K562 (cell line): ENCODE measurements around the gene CTCF. TPM values are rescaled to one million over a fixed set of nuclear protein-coding genes. Genes with fewer than 3 reads are reported as not detected.

Source experiments
- ATAC-seq: fragments of 200-7000 bp; cut with Tn5 transposase; 3 replicates; pipeline ENCODE4 v1.9.1; 2020; ENCODE audit warnings: moderate library complexity
- BruUV-seq: library from RNA; stranded (reverse); fragments of 400-500 nt; replicated peaks from 2 replicates; lab custom pipeline; 2021; lab: Mats Ljungman, UMichigan
- CTCF ChIA-PET: fragments of 300-600 bp; formaldehyde crosslinking; extraction: SDS; loops from one replicate; lab custom pipeline; 2021; ENCODE audit warnings: low intra/inter-chr PET ratio; lab: Yijun Ruan, JAX
- POLR2A ChIA-PET: fragments of 300-600, 350-650 bp; sonication (Branson Sonifier 250); formaldehyde crosslinking; extraction: SDS; loops from one replicate; lab custom pipeline; 2021; ENCODE audit warnings: antibody characterized with exemption, inconsistent platforms; lab: Yijun Ruan, JAX
- DNase-seq, 4 experiments: peaks; one replicate each; pipeline versions ENCODE4 v3.0.0 to v3.0.0-alpha.2; 2011 to 2018; ENCODE audit warnings: low spot score in 3 of 4, mixed read lengths in 3 of 4; ENCODE audit errors: extremely low read depth in 1 of 4
- FAIRE-seq: peaks from 2 replicates; lab custom pipeline; 2011; peaks lifted over from hg19 to GRCh38; lab: Jason Lieb, UNC
- H2AFZ ChIP-seq: 2 replicates; pipeline ENCODE4 v1.6.0; 2011; ENCODE audit warnings: low read depth, low read length, control low read depth, inconsistent platforms
- H3K27ac ChIP-seq: fragments of 200-600 bp; 3 replicates; pipeline ENCODE4 v1.8.0; 2011; ENCODE audit warnings: low read depth, mild to moderate bottlenecking, control low read depth, inconsistent platforms, low read length, moderate library complexity, mixed read lengths; ENCODE audit errors: extremely low read depth
- H3K27me3 ChIP-seq, 2 experiments: fragments of 300-600 bp in 1 of 2; 2 replicates in 1 of 2; 3 replicates in 1 of 2; pipeline versions ENCODE4 v1.6.0 to v1.8.0; 2011; ENCODE audit warnings: inconsistent platforms in 2 of 2, low read length in 2 of 2, mild to moderate bottlenecking in 1 of 2, mixed read lengths in 1 of 2, moderate library complexity in 1 of 2; ENCODE audit not compliant: control insufficient read depth in 2 of 2, insufficient read depth in 2 of 2
- H3K36me3 ChIP-seq: fragments of 300-600 bp; 3 replicates; pipeline ENCODE4 v1.8.0; 2011; ENCODE audit warnings: mild to moderate bottlenecking, low read length, inconsistent platforms; ENCODE audit not compliant: control insufficient read depth, insufficient read depth
- H3K4me1 ChIP-seq, 2 experiments: fragments of 200-600 bp in 1 of 2; replicated peaks in 1 of 2; 2 replicates in 1 of 2; 3 replicates in 1 of 2; pipeline versions ENCODE4 v1.5.1 to v1.8.0; 2011; ENCODE audit warnings: inconsistent platforms in 2 of 2, low read length in 2 of 2, mild to moderate bottlenecking in 1 of 2, mixed read lengths in 1 of 2, moderate library complexity in 1 of 2; ENCODE audit not compliant: control insufficient read depth in 2 of 2, insufficient read depth in 2 of 2
- H3K4me2 ChIP-seq: 2 replicates; pipeline ENCODE4 v1.6.1; 2011; ENCODE audit warnings: low read length, control low read depth, inconsistent platforms, mixed read lengths; ENCODE audit not compliant: insufficient read depth
- H3K4me3 ChIP-seq: fragments of 200-600 bp; sonication (generic), shearing (Covaris generic); 2 replicates; pipeline ENCODE4 v1.5.1; 2016; ENCODE audit warnings: control low read depth, inconsistent platforms
- H3K79me2 ChIP-seq: fragments of 200-600 bp; 3 replicates; pipeline ENCODE4 v1.8.0; 2011; ENCODE audit warnings: low read length, inconsistent platforms; ENCODE audit not compliant: control insufficient read depth, insufficient read depth
- H3K9ac ChIP-seq, 2 experiments: 2 replicates each; pipeline versions ENCODE4 v1.6.0 to v1.6.1; 2011; ENCODE audit warnings: low read depth in 2 of 2, low read length in 2 of 2, control low read depth in 1 of 2, inconsistent platforms in 1 of 2, mild to moderate bottlenecking in 1 of 2, mixed read lengths in 1 of 2; ENCODE audit not compliant: insufficient read depth in 1 of 2
- H3K9me1 ChIP-seq: one replicate; pipeline ENCODE4 v1.6.0; 2011; ENCODE audit warnings: inconsistent platforms, mild to moderate bottlenecking, low read length, moderate library complexity; ENCODE audit not compliant: control insufficient read depth, insufficient read depth
- H3K9me3 ChIP-seq: replicated peaks from 2 replicates; pipeline ENCODE4 v1.5.1; 2011; ENCODE audit warnings: low read depth, low read length, inconsistent platforms; ENCODE audit not compliant: control insufficient read depth, insufficient read depth
- H4K20me1 ChIP-seq: replicated peaks from 2 replicates; pipeline ENCODE4 v1.6.1; 2011; ENCODE audit warnings: low read length, inconsistent platforms, mixed read lengths; ENCODE audit not compliant: control insufficient read depth, insufficient read depth
- CBFA2T2 ChIP-seq: fragments of 450-650 bp; conservative IDR thresholded peaks from 2 replicates; pipeline ENCODE4 v1.6.1; 2017; ENCODE audit warnings: mild to moderate bottlenecking
- EGR1 ChIP-seq: fragments of 450-650 bp; conservative IDR thresholded peaks from 2 replicates; pipeline ENCODE4 v1.6.1; 2017; ENCODE audit warnings: mild to moderate bottlenecking
- EP400 ChIP-seq: fragments of 450-650 bp; IDR thresholded peaks from 2 replicates; pipeline ENCODE4 v1.6.1; 2017; ENCODE audit warnings: antibody characterized with exemption, mild to moderate bottlenecking, moderate library complexity
- HDAC1 ChIP-seq, 2 experiments: fragments of 450-650 bp; IDR thresholded peaks; 2 replicates each; pipeline ENCODE4 v1.6.1; 2016 to 2017; ENCODE audit warnings: inconsistent platforms in 1 of 2, mild to moderate bottlenecking in 1 of 2, moderate library complexity in 1 of 2
- HMGN3 ChIP-seq: IDR thresholded peaks from 2 replicates; pipeline ENCODE4 v1.6.1; 2011; ENCODE audit warnings: borderline replicate concordance, low read depth, mild to moderate bottlenecking, mixed read lengths, low read length; ENCODE audit not compliant: insufficient read length; ENCODE audit errors: extremely low read depth
- NCOA6 ChIP-seq: fragments of 450-650 bp; IDR thresholded peaks from 2 replicates; pipeline ENCODE4 v1.6.1; 2017; ENCODE audit warnings: mild to moderate bottlenecking
- PHF8 ChIP-seq: fragments of 200-600 bp; sonication (generic); IDR thresholded peaks from 2 replicates; pipeline ENCODE4 v1.6.1; 2012; ENCODE audit warnings: mixed run types, mild to moderate bottlenecking, inconsistent platforms, low read length, moderate library complexity, borderline replicate concordance
- POLR2A ChIP-seq: fragments of 450-650 bp; conservative IDR thresholded peaks from 2 replicates; pipeline ENCODE4 v1.6.1; 2016
- PTBP1 ChIP-seq: fragments of 200-400 bp; formaldehyde crosslinking; IDR thresholded peaks from 2 replicates; pipeline ENCODE4 v1.6.1; 2017; ENCODE audit warnings: low read depth, low read length
- PTRF ChIP-seq: fragments of 450-650 bp; IDR thresholded peaks from 2 replicates; pipeline ENCODE4 v1.6.1; 2016; ENCODE audit warnings: mild to moderate bottlenecking, missing genetic modification characterization, missing compliant biosample characterization
- RB1 ChIP-seq: fragments of 450-650 bp; IDR thresholded peaks from 2 replicates; pipeline ENCODE4 v1.6.1; 2017; ENCODE audit warnings: low read depth, mild to moderate bottlenecking
- SIN3A ChIP-seq, 2 experiments: fragments of 150-350 bp in 1 of 2; IDR thresholded peaks; 2 replicates each; pipeline ENCODE4 v1.6.1; 2011 to 2016; ENCODE audit warnings: borderline replicate concordance in 2 of 2, low read depth in 2 of 2, low read length in 2 of 2, mild to moderate bottlenecking in 2 of 2, moderate library complexity in 2 of 2; ENCODE audit not compliant: control insufficient read depth in 1 of 2
- TBL1XR1 ChIP-seq, 2 experiments: IDR thresholded peaks; 2 replicates each; pipeline ENCODE4 v1.6.1; 2012; ENCODE audit warnings: improper control_type of control experiment in 2 of 2, low read length in 2 of 2, mild to moderate bottlenecking in 1 of 2
- TBP ChIP-seq: optimal IDR thresholded peaks from 2 replicates; pipeline ENCODE3; 2011; ENCODE audit warnings: low read depth, low read length, improper control_type of control experiment
- ZBTB2 ChIP-seq: fragments of 450-650 bp; IDR thresholded peaks from 2 replicates; pipeline ENCODE4 v1.6.1; 2016; ENCODE audit warnings: antibody characterized with exemption
- ZBTB34 ChIP-seq: fragments of 250-450 bp; sonication (Bioruptor Pico); IDR thresholded peaks from 2 replicates; pipeline ENCODE4 v1.8.0; 2021; ENCODE audit warnings: mild to moderate bottlenecking, moderate library complexity
- ZFP1 ChIP-seq: fragments of 450-650 bp; formaldehyde crosslinking; IDR thresholded peaks from 2 replicates; pipeline ENCODE4 v1.4.0; 2020; ENCODE audit warnings: mild to moderate bottlenecking, mixed read lengths
- ZNF511 ChIP-seq: sonication (generic); formaldehyde crosslinking; IDR thresholded peaks from 2 replicates; pipeline ENCODE4 v1.8.0; 2022; ENCODE audit warnings: mild to moderate bottlenecking, missing genetic modification reagents
- WGBS: fragments of 100-300 bp; shearing (Covaris generic); methylation state at CpG from one replicate; pipeline ENCODE4 v1.1.6; 2016; ENCODE audit warnings: low coverage, mixed read lengths; ENCODE audit not compliant: insufficient coverage; ENCODE audit errors: missing lambda C conversion rate; 5-methylcytosine and 5-hydroxymethylcytosine counted together
- in situ Hi-C: fragments of 300-500 bp; cut with MboI; formaldehyde crosslinking; loops from 4 replicates; pipeline ENCODE4 v1.15.0; 2018; ENCODE audit warnings: inconsistent platforms, mixed read lengths
- intact Hi-C: fragments of 100-400 bp; cut with micrococcal nuclease; formaldehyde crosslinking; loops from 2 replicates; pipeline ENCODE4 v1.14.2; 2022
- polyA plus RNA-seq, 8 experiments: library from polyadenylated mRNA; depleted of rRNA in 4 of 8; stranded (reverse) in 5 of 8; unstranded in 3 of 8; fragments of >200 nt; fragmentation: Nextera tagmentation in 2 of 8; fragmentation: Illumina TruSeq in 1 of 8; extraction: Ambion mirVana in 2 of 8; extraction: Trizol in 1 of 8; gene quantifications; 2 replicates each; pipeline versions ENCODE4 v1.2.1 to v1.2.3, GENCODE V29; 2011 to 2014; ENCODE audit warnings: inconsistent platforms in 1 of 8, missing spikeins in 1 of 8
- total RNA-seq, 7 experiments: library from RNA; depleted of rRNA in 6 of 7; stranded (reverse); fragments of >200 nt in 6 of 7; fragmentation: Illumina TruSeq in 2 of 7; extraction: Trizol in 2 of 7; gene quantifications; 2 replicates each; pipeline versions ENCODE4 v1.2.1 to v1.2.3, GENCODE V29; 2011 to 2021; ENCODE audit warnings: low replicate concordance in 1 of 7

The CTCF gene
- total and polyA plus RNA-seq, 9 of the 15 experiments (the other 6 are each of a cell fraction or from before 2014, with no cell fraction given) = 7.8 to 49.2 (median 33.9) TPM

GRCh38 chr16:67659675-67660563 lies 97.6 kb downstream of the CTCF start, which contains the start of gene ACD:
ACD (minus strand) TSS chr16:67660260; CDS start chr16:67660220, 40 bp downstream.
- ChIA-PET CTCF (no interaction called here), POLR2A (interaction anchor here (0.6 to 1.4 kb wide), 12 partner anchors 11 to 1017 kb away, joined by 3 to 8 read pairs (median 4); partner anchors contain the start of genes CTCF and RIPOR1)
- peak within 1 kb of the TSS; percentile 99 for H3K4me2 ChIP-seq
- H3K79me2 ChIP-seq = peaks cover 14% of the 10 kb centered on the region
- H3K36me3 ChIP-seq = peaks cover 23% of the 10 kb centered on the region
- H3K27ac ChIP-seq = peak within 1 kb of the TSS; percentile 69
- H3K9ac ChIP-seq = peak within 1 kb of the TSS; percentile 73 to 96
- peak within 1 kb of the TSS; percentile 58 for H3K4me3 ChIP-seq
- DNase-seq (peak; percentile 95 to 99 (median 97)), FAIRE-seq (no peak), ATAC-seq (peak; percentile 87)
- H3K4me1 ChIP-seq = peaks cover 4 to 56% of the 10 kb centered on the region in 2 experiments; a peak in 4 of 5 replicates
- TSS peak; percentile 69 for BruUV-seq
- intact Hi-C loops (no loop called here), in situ Hi-C loops (no loop called here)
- peaks cover 8% of the 10 kb centered on the region; the same call in 1 of the 2 replicates for H4K20me1 ChIP-seq
- peak within 1 kb of the TSS; percentile 99 for H2AFZ ChIP-seq
- H3K27me3 ChIP-seq = peaks cover 0 to under 1% of the 10 kb centered on the region in 2 experiments; a peak in 1 of 5 replicates
- 1% methylated on average over 70 of the region's 83 CpGs for WGBS
- H3K9me1 ChIP-seq = no peaks in the 10 kb centered on the region
- no peaks in the 10 kb centered on the region for H3K9me3 ChIP-seq
- TF ChIP-seq EP400 (peak; percentile 69; the same call in 1 of the 2 replicates), PTBP1 (no peak), SIN3A (IDR thresholded peaks at IDR 0.05; ENCODE audit: borderline replicate concordance in 2 of 2, control insufficient read depth in 1 of 2, low read depth in 2 of 2, low read length in 2 of 2) (peak; percentile 52 to 56; a peak in 2 of 4 replicates), NCOA6 (peak; percentile 36; the same call in 1 of the 2 replicates), RB1 (peak; percentile 82), CBFA2T2 (no peak), TBL1XR1 (IDR thresholded peaks at IDR 0.05; ENCODE audit: low read length in 2 of 2) (no peak), POLR2A (peak; percentile 78), TBP (peak; percentile 52), PHF8 (peak; percentile 88; the same call in 1 of the 2 replicates), ZNF511 (CRISPR knock-in tag) (peak; percentile 68; the same call in 1 of the 2 replicates), ZFP1 (CRISPR knock-in tag) (no peak), EGR1 (peak; percentile 68), ZBTB2 (peak; percentile 93), HMGN3 (peak; percentile 37), ZBTB34 (no peak), PTRF (tag) (no peak), HDAC1 (IDR thresholded peaks at IDR 0.05) (peak in 1 of 2 experiments; percentile 65; a peak in 1 of 4 replicates)
